DND-41 (cell line): ENCODE measurements around the gene HIC1.

ENCODE experiments used
- ATAC-seq: fragments of 200-7000 bp; cut with Tn5 transposase; 3 replicates; pipeline ENCODE4 v1.9.1; 2021; ENCODE audit warnings: low read depth; ENCODE audit not compliant: insufficient read depth
- DNase-seq: peaks from one replicate; pipeline ENCODE4 v3.0.0-alpha.2; 2020
- H2AFZ ChIP-seq: 2 replicates; pipeline ENCODE4 v1.6.0; 2012; ENCODE audit warnings: low read depth, low read length
- H3K27ac ChIP-seq: 2 replicates; pipeline ENCODE4 v1.5.1; 2012; ENCODE audit warnings: low read length, inconsistent platforms
- H3K27me3 ChIP-seq: fragments of 200-600 bp; sonication (generic); 2 replicates; pipeline ENCODE4 v1.6.0; 2012; ENCODE audit warnings: low read length, mild to moderate bottlenecking, inconsistent platforms; ENCODE audit not compliant: insufficient read depth, poor library complexity
- H3K36me3 ChIP-seq: 2 replicates; pipeline ENCODE4 v1.5.1; 2012; ENCODE audit warnings: low read length, inconsistent platforms; ENCODE audit not compliant: insufficient read depth
- H3K4me1 ChIP-seq: 2 replicates; pipeline ENCODE4 v1.5.1; 2012; ENCODE audit warnings: mild to moderate bottlenecking, low read length; ENCODE audit not compliant: insufficient read depth
- H3K4me2 ChIP-seq: 2 replicates; pipeline ENCODE4 v1.6.0; 2012; ENCODE audit warnings: mild to moderate bottlenecking, moderate library complexity, low read length, inconsistent platforms; ENCODE audit not compliant: insufficient read depth
- H3K4me3 ChIP-seq, 2 experiments: fragments of 200-600 bp in 1 of 2; shearing (Covaris generic) in 1 of 2; 2 replicates each; pipeline ENCODE4 v1.5.1; 2012 to 2016; ENCODE audit warnings: inconsistent platforms in 2 of 2, low read length in 2 of 2, mild to moderate bottlenecking in 2 of 2, low read depth in 1 of 2, moderate library complexity in 1 of 2
- H3K79me2 ChIP-seq: 2 replicates; pipeline ENCODE4 v1.6.0; 2012; ENCODE audit warnings: low read length, inconsistent platforms; ENCODE audit not compliant: insufficient read depth
- H3K9ac ChIP-seq: 2 replicates; pipeline ENCODE4 v1.6.0; 2012; ENCODE audit warnings: low read depth, mild to moderate bottlenecking, inconsistent platforms, low read length, moderate library complexity
- H3K9me3 ChIP-seq: 2 replicates; pipeline ENCODE4 v1.5.1; 2012; ENCODE audit warnings: low read length, moderate library complexity, mild to moderate bottlenecking, inconsistent platforms; ENCODE audit not compliant: insufficient read depth, severe bottlenecking
- H4K20me1 ChIP-seq: 2 replicates; pipeline ENCODE4 v1.6.0; 2012; ENCODE audit warnings: low read length; ENCODE audit not compliant: insufficient read depth
- CTCF ChIP-seq: IDR thresholded peaks from 2 replicates; pipeline ENCODE4 v1.5.1; 2012; ENCODE audit warnings: borderline replicate concordance, low read length, moderate library complexity, mild to moderate bottlenecking; ENCODE audit not compliant: poor library complexity, severe bottlenecking; ENCODE audit errors: extremely low read depth
- EZH2 ChIP-seq: IDR thresholded peaks from 3 replicates; pipeline ENCODE4 v1.6.1; 2012; ENCODE audit warnings: borderline replicate concordance, low read depth, mild to moderate bottlenecking, moderate library complexity, low read length, inconsistent platforms; ENCODE audit not compliant: severe bottlenecking

HIC1 gene

GRCh38 chr17:2084036-2084765 lies 29.3 kb downstream of the HIC1 start:
- no peak overlapping the region for H3K4me2 ChIP-seq
- H4K20me1 ChIP-seq, result no peaks in the 10 kb centered on the region
- H3K9me3 ChIP-seq, result no peaks in the 10 kb centered on the region
- no peak overlapping the region for H2AFZ ChIP-seq
- ATAC-seq (no peak), DNase-seq (no peak)
- peaks cover 87% of the 10 kb centered on the region for H3K36me3 ChIP-seq
- H3K27me3 ChIP-seq, result no peaks in the 10 kb centered on the region
- peaks cover 18% of the 10 kb centered on the region for H3K4me1 ChIP-seq
- H3K9ac ChIP-seq, result no peak overlapping the region
- H3K27ac ChIP-seq, result peak overlapping the region; percentile 6; the same call in 1 of the 2 replicates
- H3K4me3 ChIP-seq, result no peak overlapping the region
- no peaks in the 10 kb centered on the region for H3K79me2 ChIP-seq
- TF ChIP-seq CTCF, result no peak
- no peak for TF ChIP-seq EZH2

GRCh38 chr17:2084766-2085647 lies 30.1 kb downstream of the HIC1 start:
- Histone ChIP-seq H2AFZ (no peak overlapping the region), H3K4me2 (no peak overlapping the region), H3K36me3 (peaks cover 82% of the 10 kb centered on the region), H3K27ac (no peak overlapping the region), H3K79me2 (no peaks in the 10 kb centered on the region), H3K9ac (no peak overlapping the region), H3K27me3 (no peaks in the 10 kb centered on the region), H3K4me3 (no peak overlapping the region), H4K20me1 (no peaks in the 10 kb centered on the region), H3K9me3 (no peaks in the 10 kb centered on the region), H3K4me1 (peaks cover 27% of the 10 kb centered on the region)
- ATAC-seq (no peak), DNase-seq (no peak)
- TF ChIP-seq EZH2, result no peak
- TF ChIP-seq CTCF, result no peak

GRCh38 chr17:2085648-2085949 lies 30.7 kb downstream of the HIC1 start:
- Histone ChIP-seq H4K20me1 (no peaks in the 10 kb centered on the region), H3K9me3 (no peaks in the 10 kb centered on the region), H3K27ac (no peak overlapping the region), H3K9ac (no peak overlapping the region), H2AFZ (no peak overlapping the region), H3K79me2 (no peaks in the 10 kb centered on the region), H3K4me1 (peaks cover 32% of the 10 kb centered on the region), H3K27me3 (no peaks in the 10 kb centered on the region), H3K36me3 (peaks cover 77% of the 10 kb centered on the region), H3K4me2 (no peak overlapping the region), H3K4me3 (no peak overlapping the region)
- TF ChIP-seq EZH2, result no peak
- TF ChIP-seq CTCF, result no peak
- ATAC-seq (no peak), DNase-seq (no peak)
